ENCODE data around the gene NDRG3.

DNA sequence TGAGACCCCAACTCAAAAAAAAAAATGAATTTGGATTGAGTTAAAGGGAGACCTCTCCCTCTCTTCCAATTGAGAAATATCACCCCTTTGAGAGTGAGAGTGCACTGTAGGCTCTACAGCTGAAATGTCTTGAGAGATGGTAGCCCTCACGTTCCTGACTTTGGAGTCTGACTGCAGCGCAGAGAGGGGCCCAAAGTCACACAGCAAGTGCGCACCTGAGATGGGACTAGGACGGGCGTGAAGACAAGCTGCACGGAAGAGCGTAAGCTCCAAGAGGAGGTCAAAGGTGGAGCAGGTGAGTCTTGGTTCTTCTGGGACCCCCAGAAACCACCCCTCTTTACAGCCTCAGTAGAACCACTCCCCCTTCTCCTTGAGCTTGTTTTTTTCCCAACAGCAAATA, 100.5 kb downstream of the NDRG3 start:
- no peak for TF ChIP-seq CTCF (IDR thresholded peaks at IDR 0.05; ENCODE audit: insufficient read depth, low read depth, low read length)
- TF ChIP-seq EZH2 (IDR thresholded peaks at IDR 0.05; ENCODE audit: insufficient read depth, low read length) = no peak

All from astrocyte (in vitro differentiated cells and primary cell).